ENCODE measurements around the gene LAMA5.

LAMA5 gene

GRCh38 chr20:62347151-62347404, 20.0 kb downstream of the LAMA5 start:
- DNase-seq (ENCODE audit: low read depth): no peak
- no peak overlapping the region for H3K4me3 ChIP-seq (ENCODE audit: low read length)
- no peak for TF ChIP-seq CTCF (IDR thresholded peaks at IDR 0.05; ENCODE audit: insufficient read depth, low read depth, low read length, missing control alignments)

DNA sequence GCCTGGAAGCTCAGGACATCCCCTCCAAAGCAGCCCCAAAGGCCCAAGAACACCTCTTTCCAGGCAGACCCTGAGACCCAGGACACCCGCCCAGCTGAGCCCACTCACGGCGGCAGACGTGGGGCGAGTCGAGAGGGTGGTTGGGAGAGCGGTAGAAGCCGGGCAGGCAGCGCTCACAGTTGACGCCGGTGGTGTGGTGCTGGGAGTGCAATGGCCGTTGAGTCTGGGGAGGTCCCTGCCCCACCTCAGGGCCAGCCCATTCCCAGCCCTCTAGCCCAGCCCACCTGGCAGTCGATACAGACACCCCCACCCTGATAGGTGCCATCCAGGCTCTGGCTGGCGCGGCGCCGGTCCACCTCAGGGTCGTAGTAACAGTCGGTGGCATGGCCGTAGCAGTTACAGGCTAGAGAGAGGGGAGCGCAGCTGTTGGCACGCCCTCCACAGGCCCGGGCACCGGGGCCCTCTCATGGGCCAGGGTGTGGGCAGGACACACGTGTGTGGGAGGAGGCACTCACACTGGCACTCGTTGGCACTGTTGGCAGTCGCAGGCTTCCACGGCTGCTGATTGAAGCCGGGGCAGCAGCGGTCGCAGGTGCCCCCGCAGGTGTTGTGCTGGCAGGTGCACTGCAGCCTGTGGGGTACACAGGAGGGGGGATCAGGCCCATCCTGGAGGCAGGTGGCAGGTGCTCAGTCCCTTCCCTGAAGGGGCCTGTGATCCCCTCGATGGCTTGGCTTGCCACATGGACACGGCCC, 20.5 kb downstream of the LAMA5 start:
- DNase-seq (ENCODE audit: low read depth): no peak
- no peak overlapping the region for H3K4me3 ChIP-seq (ENCODE audit: low read length)

DNA sequence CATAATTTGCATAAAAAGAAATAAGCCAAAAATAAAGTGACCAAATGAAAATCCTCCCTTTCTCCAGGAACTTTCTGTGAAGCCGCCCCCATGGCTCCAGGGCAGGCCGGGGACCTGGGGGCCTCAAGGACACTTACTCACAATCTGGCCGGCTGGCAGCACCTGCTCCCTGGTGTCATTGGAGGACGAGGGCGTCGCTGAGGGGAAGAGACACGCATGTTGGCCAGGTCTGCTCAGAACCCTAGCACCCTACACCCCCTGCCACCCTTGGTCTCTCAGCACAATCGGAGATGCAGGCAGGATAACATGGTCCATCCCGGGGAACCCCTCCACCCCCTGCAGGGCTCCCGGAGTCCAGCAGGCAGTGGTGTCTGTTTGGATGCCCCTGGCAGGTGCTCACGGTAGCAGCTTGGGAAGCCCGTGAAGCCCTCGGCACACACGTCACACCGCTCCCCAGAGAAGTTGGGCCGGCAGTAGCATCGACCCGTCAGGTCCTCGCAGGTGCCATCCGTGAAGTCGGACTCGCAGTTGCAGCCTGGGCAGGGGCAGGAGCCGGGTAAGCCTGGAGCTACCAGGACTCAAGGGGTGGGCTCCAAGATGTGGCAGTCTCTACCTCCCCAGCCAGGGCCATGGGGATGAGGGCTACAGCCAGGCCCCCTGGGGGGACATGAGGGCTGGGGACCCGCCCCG, 21.3 kb downstream of the LAMA5 start:
- DNase-seq (ENCODE audit: low read depth): no peak
- no peak overlapping the region for H3K4me3 ChIP-seq (ENCODE audit: low read length)
- no peak for TF ChIP-seq CTCF (IDR thresholded peaks at IDR 0.05; ENCODE audit: insufficient read depth, low read depth, low read length, missing control alignments)

More for the DNA sequence above, 20.5 kb downstream of the LAMA5 start:
- TF ChIP-seq CTCF (IDR thresholded peaks at IDR 0.05; ENCODE audit: insufficient read depth, low read depth, low read length, missing control alignments): no peak

DNA sequence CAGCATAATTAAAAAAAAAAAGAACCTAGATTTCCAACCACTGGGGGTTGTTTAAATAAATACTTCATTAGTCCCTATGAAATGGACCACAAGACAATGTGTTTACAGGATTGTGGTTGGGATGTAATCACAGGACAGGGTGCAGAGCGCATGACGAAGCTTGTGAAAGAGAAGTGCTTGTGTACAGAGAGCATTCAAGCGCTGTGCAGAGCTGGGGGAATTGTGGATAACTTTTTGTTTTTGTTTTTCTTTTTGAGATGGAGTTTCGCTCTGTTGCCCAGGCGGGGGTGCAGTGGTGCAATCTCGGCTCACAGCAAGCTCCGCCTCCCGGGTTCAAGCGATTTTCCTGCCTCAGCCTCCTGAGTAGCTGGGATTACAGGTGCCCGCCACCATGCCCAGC, 22.3 kb downstream of the LAMA5 start:
- no peak for TF ChIP-seq CTCF (IDR thresholded peaks at IDR 0.05; ENCODE audit: insufficient read depth, low read depth, low read length, missing control alignments)
- DNase-seq (ENCODE audit: low read depth): no peak
- H3K4me3 ChIP-seq (ENCODE audit: low read length): no peak overlapping the region

DNA sequence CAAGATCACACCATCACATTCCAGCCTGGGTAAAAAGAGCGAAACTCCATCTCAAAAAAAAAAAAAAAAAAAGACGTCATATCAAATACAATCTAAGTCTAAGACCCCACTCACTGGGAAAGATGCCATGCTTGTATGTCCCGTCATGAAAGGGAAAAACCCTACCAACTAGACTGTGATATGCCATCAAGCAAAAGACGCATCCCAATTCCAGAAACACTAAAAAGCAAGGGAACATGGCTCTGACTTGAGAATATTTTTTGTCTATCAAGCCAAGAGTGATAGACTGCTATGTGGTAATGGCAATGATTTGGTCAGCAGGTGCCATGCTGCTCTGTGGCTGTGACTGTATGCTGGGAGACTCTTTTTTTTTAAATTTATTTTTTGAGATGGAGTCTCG, 23.0 kb downstream of the LAMA5 start:
- no peak for TF ChIP-seq CTCF (IDR thresholded peaks at IDR 0.05; ENCODE audit: insufficient read depth, low read depth, low read length, missing control alignments)
- DNase-seq (ENCODE audit: low read depth): no peak
- no peak overlapping the region for H3K4me3 ChIP-seq (ENCODE audit: low read length)

DNA sequence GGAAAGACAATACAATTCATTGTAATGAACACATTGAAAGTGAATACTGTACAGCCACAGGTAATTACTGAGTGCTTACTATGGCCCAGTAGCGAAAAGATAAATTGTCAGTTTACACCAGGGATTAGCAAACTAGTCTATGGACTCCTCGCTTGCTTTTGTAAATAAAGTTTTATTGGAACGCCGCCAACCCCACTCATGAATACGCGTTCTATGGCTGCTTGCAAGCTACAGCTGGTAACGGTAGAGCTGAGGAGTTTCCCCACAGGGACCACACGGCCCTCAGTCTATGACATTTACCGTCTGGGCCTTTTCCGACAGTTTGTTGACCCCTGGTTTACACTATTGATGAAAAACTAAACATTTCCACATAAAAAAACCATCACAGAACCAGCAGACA, 24.2 kb downstream of the LAMA5 start:
- no peak for DNase-seq (ENCODE audit: low read depth)
- TF ChIP-seq CTCF (IDR thresholded peaks at IDR 0.05; ENCODE audit: insufficient read depth, low read depth, low read length, missing control alignments): no peak

DNA sequence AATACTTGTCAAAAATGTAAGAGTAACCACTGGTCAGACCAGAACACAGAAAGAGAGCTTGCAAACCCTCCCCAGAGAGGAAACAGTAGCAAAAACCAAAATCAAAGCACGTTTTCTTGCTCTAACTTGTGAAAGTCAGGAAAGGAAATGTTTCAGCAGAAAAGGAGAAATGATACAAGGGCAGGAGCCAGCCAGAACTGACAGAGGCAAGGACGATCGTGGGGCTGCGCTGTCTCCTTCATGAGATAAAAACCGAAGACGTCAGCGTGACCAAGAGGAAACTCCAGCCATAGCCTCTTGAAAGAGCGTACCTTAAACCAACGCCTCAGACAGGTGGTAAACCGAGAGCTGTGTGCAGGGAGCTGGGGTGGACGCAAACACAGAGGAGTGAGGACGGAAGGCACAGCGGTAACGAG, 27.5 kb downstream of the LAMA5 start:
- no peak for TF ChIP-seq CTCF (IDR thresholded peaks at IDR 0.05; ENCODE audit: insufficient read depth, low read depth, low read length, missing control alignments)
- no peak overlapping the region for H3K4me3 ChIP-seq (ENCODE audit: low read length)
- DNase-seq (ENCODE audit: low read depth): no peak

More for the DNA sequence above, 24.2 kb downstream of the LAMA5 start:
- no peak overlapping the region for H3K4me3 ChIP-seq (ENCODE audit: low read length)

All from epithelial cell of esophagus (primary cell).